SK-N-SH (cell line): ENCODE measurements around the gene DCDC2. TPM values are rescaled to one million over a fixed set of nuclear protein-coding genes. Genes with fewer than 3 reads are reported as not detected.

ENCODE experiments used
- CTCF ChIA-PET: fragments of 300-600, 350-600 bp; formaldehyde crosslinking; extraction: SDS; loops from one replicate; lab custom pipeline; 2021; lab: Yijun Ruan, JAX
- POLR2A ChIA-PET: fragments of 350-600 bp; sonication (Branson Sonifier 250); formaldehyde crosslinking; extraction: SDS; loops from one replicate; lab custom pipeline; 2020; ENCODE audit warnings: antibody characterized with exemption, inconsistent platforms; lab: Yijun Ruan, JAX
- DNase-seq: peaks from one replicate; pipeline ENCODE4 v3.0.0; 2012
- H2AFZ ChIP-seq: fragments of 200-600 bp; sonication (generic); 2 replicates; pipeline ENCODE4 v1.8.1; 2016; ENCODE audit warnings: antibody characterized with exemption, mild to moderate bottlenecking, low read depth
- H3F3A ChIP-seq: fragments of 200-600 bp; sonication (generic); replicated peaks from 2 replicates; pipeline ENCODE3; 2016; ENCODE audit warnings: antibody characterized with exemption, mild to moderate bottlenecking; ENCODE audit not compliant: insufficient read depth
- H3K27ac ChIP-seq, 2 experiments: fragments of 200-500 bp in 1 of 2; fragments of 200-600 bp in 1 of 2; sonication (Bioruptor generic) in 1 of 2; sonication (generic), shearing (Covaris generic) in 1 of 2; 2 replicates each; pipeline versions ENCODE4 v1.5.1 to v1.6.1; 2014 to 2016; ENCODE audit warnings: low read depth in 2 of 2, inconsistent platforms in 1 of 2, low read length in 1 of 2, mild to moderate bottlenecking in 1 of 2, mixed read lengths in 1 of 2
- H3K27me3 ChIP-seq: fragments of 200-600 bp; sonication (generic), shearing (Covaris generic); 2 replicates; pipeline ENCODE4 v1.6.1; 2016; ENCODE audit warnings: mixed run types; ENCODE audit not compliant: insufficient read depth
- H3K36me3 ChIP-seq, 2 experiments: fragments of 200-500 bp in 1 of 2; fragments of 200-600 bp in 1 of 2; sonication (Bioruptor generic) in 1 of 2; sonication (generic) in 1 of 2; replicated peaks in 1 of 2; 2 replicates each; pipeline versions ENCODE3 to v1.5.1; 2014 to 2016; ENCODE audit warnings: low read length in 1 of 2, mild to moderate bottlenecking in 1 of 2; ENCODE audit not compliant: insufficient read depth in 2 of 2, control insufficient read depth in 1 of 2
- H3K4me1 ChIP-seq, 2 experiments: fragments of 200-500 bp in 1 of 2; fragments of 200-600 bp in 1 of 2; sonication (Bioruptor generic) in 1 of 2; sonication (generic), shearing (Covaris generic) in 1 of 2; 2 replicates each; pipeline versions ENCODE4 v1.5.1 to v1.6.1; 2014 to 2016; ENCODE audit warnings: low read depth in 1 of 2, low read length in 1 of 2, mixed run types in 1 of 2; ENCODE audit not compliant: insufficient read depth in 2 of 2, control insufficient read depth in 1 of 2
- H3K4me2 ChIP-seq: fragments of 200-600 bp; sonication (generic), shearing (Covaris generic); 2 replicates; pipeline ENCODE4 v1.6.1; 2017; ENCODE audit warnings: mixed run types
- H3K4me3 ChIP-seq, 2 experiments: fragments of 200-500 bp in 1 of 2; fragments of 200-600 bp in 1 of 2; sonication (Bioruptor generic) in 1 of 2; sonication (generic), shearing (Covaris generic) in 1 of 2; 2 replicates each; pipeline versions ENCODE4 v1.5.1 to v1.8.1; 2014 to 2016; ENCODE audit warnings: low read depth in 2 of 2, inconsistent platforms in 1 of 2, low read length in 1 of 2, mild to moderate bottlenecking in 1 of 2, mixed read lengths in 1 of 2, moderate library complexity in 1 of 2
- H3K79me2 ChIP-seq: fragments of 200-600 bp; sonication (generic); 2 replicates; pipeline ENCODE4 v1.8.1; 2017; ENCODE audit warnings: mild to moderate bottlenecking; ENCODE audit not compliant: insufficient read depth
- H3K9ac ChIP-seq: fragments of 200-600 bp; sonication (generic); 2 replicates; pipeline ENCODE4 v1.6.1; 2017; ENCODE audit warnings: mixed run types
- H3K9me2 ChIP-seq: fragments of 200-600 bp; sonication (generic); 2 replicates; pipeline ENCODE4 v1.6.1; 2017; ENCODE audit warnings: mixed run types
- H3K9me3 ChIP-seq: fragments of 200-600 bp; sonication (generic); 2 replicates; pipeline ENCODE4 v1.6.1; 2017; ENCODE audit warnings: mixed run types, mild to moderate bottlenecking, moderate library complexity
- H4K20me1 ChIP-seq: fragments of 200-600 bp; sonication (generic); 2 replicates; pipeline ENCODE4 v1.6.1; 2017; ENCODE audit warnings: mild to moderate bottlenecking, mixed run types; ENCODE audit not compliant: insufficient read depth
- CHD2 ChIP-seq: fragments of 150-350 bp; IDR thresholded peaks from 2 replicates; pipeline ENCODE4 v1.6.1; 2018; ENCODE audit warnings: low read length; ENCODE audit not compliant: partially characterized antibody
- ELF1 ChIP-seq: IDR thresholded peaks from 2 replicates; pipeline ENCODE4 v1.4.0; 2012
- EP300 ChIP-seq, 2 experiments: IDR thresholded peaks; 2 replicates each; pipeline versions ENCODE4 v1.4.0 to v1.6.1; 2012; ENCODE audit warnings: borderline replicate concordance in 1 of 2, low read depth in 1 of 2, low read length in 1 of 2
- EZH2phosphoT487 ChIP-seq: fragments of 200-600 bp; sonication (generic); IDR thresholded peaks from 2 replicates; pipeline ENCODE4 v1.6.1; 2017; ENCODE audit warnings: low read depth, mixed run types, mild to moderate bottlenecking, antibody characterized with exemption, moderate library complexity, borderline replicate concordance
- FOSL2 ChIP-seq: IDR thresholded peaks from 2 replicates; pipeline ENCODE4 v1.4.0; 2012; ENCODE audit warnings: low read depth, mild to moderate bottlenecking, moderate library complexity, borderline replicate concordance
- FOXM1 ChIP-seq: IDR thresholded peaks from 2 replicates; pipeline ENCODE4 v1.4.0; 2012; ENCODE audit warnings: low read depth, mild to moderate bottlenecking
- GABPA ChIP-seq: IDR thresholded peaks from 2 replicates; pipeline ENCODE4 v1.4.0; 2012; ENCODE audit warnings: low read depth, mild to moderate bottlenecking
- JUND ChIP-seq: IDR thresholded peaks from 2 replicates; pipeline ENCODE4 v1.4.0; 2012
- MXI1 ChIP-seq: IDR thresholded peaks from 2 replicates; pipeline ENCODE4 v1.6.1; 2012; ENCODE audit warnings: mild to moderate bottlenecking, low read depth, low read length, improper control_type of control experiment
- NRF1 ChIP-seq: IDR thresholded peaks from 2 replicates; pipeline ENCODE4 v1.6.1; 2012; ENCODE audit warnings: low read depth, mild to moderate bottlenecking, low read length
- POLR2AphosphoS5 ChIP-seq: IDR thresholded peaks from 2 replicates; pipeline ENCODE4 v1.6.1; 2012; ENCODE audit warnings: low read depth, low read length
- RFX5 ChIP-seq: IDR thresholded peaks from 2 replicates; pipeline ENCODE4 v1.6.1; 2012; ENCODE audit warnings: mild to moderate bottlenecking, improper control_type of control experiment, low read length
- RXRA ChIP-seq: IDR thresholded peaks from 2 replicates; pipeline ENCODE4 v1.4.0; 2012; ENCODE audit warnings: low read depth, mild to moderate bottlenecking, borderline replicate concordance
- SMC3 ChIP-seq: IDR thresholded peaks from 2 replicates; pipeline ENCODE4 v1.6.1; 2012; ENCODE audit warnings: low read depth, low read length, improper control_type of control experiment
- USF1 ChIP-seq: IDR thresholded peaks from 2 replicates; pipeline ENCODE4 v1.4.0; 2012; ENCODE audit warnings: low read depth, borderline replicate concordance
- YY1 ChIP-seq: IDR thresholded peaks from 2 replicates; pipeline ENCODE4 v1.4.0; 2012; ENCODE audit warnings: low read depth, mild to moderate bottlenecking
- WGBS: methylation state at CpG from one replicate; pipeline ENCODE4 v1.1.6; 2017; ENCODE audit warnings: low lambda C conversion rate; 5-methylcytosine and 5-hydroxymethylcytosine counted together
- polyA plus RNA-seq, 3 experiments: library from polyadenylated mRNA; depleted of rRNA; stranded (reverse); fragments of >200 nt; gene quantifications; 2 replicates each; pipeline ENCODE4 v1.2.3, GENCODE V29; 2012
- TF ChIP-seq, protein P1 (sequence below): IDR thresholded peaks from 2 replicates; pipeline ENCODE4 v1.4.0; 2012; ENCODE audit warnings: low read depth
- TF ChIP-seq, protein P2 (sequence below): IDR thresholded peaks from 2 replicates; pipeline ENCODE4; 2012
- TF ChIP-seq, protein P3 (sequence below): fragments of 150-350 bp; IDR thresholded peaks from 2 replicates; pipeline ENCODE4 v1.6.1; 2017; ENCODE audit warnings: antibody characterized with exemption, low read length, low read depth, borderline replicate concordance

DCDC2 gene
- polyA plus RNA-seq, 1 of the 3 experiments (the other 2 are of a cell fraction): not detected

DNA sequence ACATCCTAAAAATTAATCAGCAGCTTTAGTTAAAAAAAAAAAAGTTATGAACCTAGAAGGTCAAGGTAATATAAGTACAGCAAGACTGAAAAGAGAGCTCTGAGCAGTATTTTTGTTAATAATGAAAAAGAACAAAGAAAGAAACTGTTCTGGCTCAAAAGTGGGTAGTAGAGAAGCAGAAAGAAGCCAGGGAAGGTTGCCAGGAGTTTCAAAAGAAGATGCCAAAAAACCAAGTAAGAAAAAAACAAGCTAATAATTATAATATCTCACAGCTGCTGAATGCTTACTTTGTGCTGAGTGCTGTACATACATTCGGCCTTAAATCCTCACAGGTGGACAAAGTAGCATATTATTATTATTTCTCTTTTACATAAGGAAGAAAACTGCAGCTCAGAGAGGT lies 200.0 kb downstream of the DCDC2 start:
- H3K9me3 ChIP-seq: no peaks in the 10 kb centered on the region
- TF ChIP-seq USF1: no peak
- no peak for TF ChIP-seq POLR2AphosphoS5
- TF ChIP-seq FOXM1: no peak
- TF ChIP-seq RXRA: no peak
- 21% methylated on average over 1 of the region's 1 CpG for WGBS
- H4K20me1 ChIP-seq: no peaks in the 10 kb centered on the region
- no peak overlapping the region for H2AFZ ChIP-seq
- DNase-seq: no peak
- no peaks in the 10 kb centered on the region for H3K27me3 ChIP-seq
- no peaks in the 10 kb centered on the region; a peak in 1 of 4 replicates for H3K4me1 ChIP-seq
- H3F3A ChIP-seq: no peaks in the 10 kb centered on the region
- ChIA-PET POLR2A (no interaction called here), CTCF (interaction anchor here (0.8 kb wide), 1 partner anchor 238 kb away, joined by 3 read pairs; no protein-coding TSS in a partner anchor)
- H3K9ac ChIP-seq: no peak overlapping the region
- H3K4me2 ChIP-seq: no peak overlapping the region
- no peaks in the 10 kb centered on the region for H3K36me3 ChIP-seq
- H3K79me2 ChIP-seq: no peaks in the 10 kb centered on the region
- no peak overlapping the region for H3K4me3 ChIP-seq
- H3K27ac ChIP-seq: no peak overlapping the region
- no peaks in the 10 kb centered on the region for H3K9me2 ChIP-seq

GRCh38 chr6:24154121-24154520 lies 203.7 kb downstream of the DCDC2 start:
- no peak for DNase-seq
- Histone ChIP-seq H3K4me3 (no peak overlapping the region), H3K4me1 (no peaks in the 10 kb centered on the region), H3K27me3 (no peaks in the 10 kb centered on the region), H3K9me2 (no peaks in the 10 kb centered on the region), H3K79me2 (no peaks in the 10 kb centered on the region), H3K9me3 (0 out of 2 replicates have a peak, but pooled peaks cover 9% of the 10 kb centered on the region), H4K20me1 (no peaks in the 10 kb centered on the region), H3K36me3 (no peaks in the 10 kb centered on the region), H3K4me2 (no peak overlapping the region), H3F3A (no peaks in the 10 kb centered on the region), H3K27ac (no peak overlapping the region), H3K9ac (no peak overlapping the region), H2AFZ (no peak overlapping the region)
- POLR2A ChIA-PET: no interaction called here
- CTCF ChIA-PET: interaction anchor here (1.0 to 1.4 kb wide), 3 partner anchors 9 to 129 kb away, joined by 3 to 4 read pairs (median 3); no protein-coding TSS in a partner anchor
- no peak for TF ChIP-seq FOSL2
- TF ChIP-seq YY1: no peak
- TF ChIP-seq SMC3: no peak
- TF ChIP-seq JUND: no peak
- TF ChIP-seq, protein P1, sequence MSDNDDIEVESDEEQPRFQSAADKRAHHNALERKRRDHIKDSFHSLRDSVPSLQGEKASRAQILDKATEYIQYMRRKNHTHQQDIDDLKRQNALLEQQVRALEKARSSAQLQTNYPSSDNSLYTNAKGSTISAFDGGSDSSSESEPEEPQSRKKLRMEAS: no peak
- no peak for TF ChIP-seq GABPA
- TF ChIP-seq RXRA: no peak
- TF ChIP-seq EP300 (IDR thresholded peaks at IDR 0.05; ENCODE audit: borderline replicate concordance in 1 of 2, low read depth in 1 of 2, low read length in 1 of 2): no peak
- TF ChIP-seq EZH2phosphoT487: no peak
- no peak for TF ChIP-seq RFX5
- TF ChIP-seq NRF1: no peak
- TF ChIP-seq, protein P2, sequence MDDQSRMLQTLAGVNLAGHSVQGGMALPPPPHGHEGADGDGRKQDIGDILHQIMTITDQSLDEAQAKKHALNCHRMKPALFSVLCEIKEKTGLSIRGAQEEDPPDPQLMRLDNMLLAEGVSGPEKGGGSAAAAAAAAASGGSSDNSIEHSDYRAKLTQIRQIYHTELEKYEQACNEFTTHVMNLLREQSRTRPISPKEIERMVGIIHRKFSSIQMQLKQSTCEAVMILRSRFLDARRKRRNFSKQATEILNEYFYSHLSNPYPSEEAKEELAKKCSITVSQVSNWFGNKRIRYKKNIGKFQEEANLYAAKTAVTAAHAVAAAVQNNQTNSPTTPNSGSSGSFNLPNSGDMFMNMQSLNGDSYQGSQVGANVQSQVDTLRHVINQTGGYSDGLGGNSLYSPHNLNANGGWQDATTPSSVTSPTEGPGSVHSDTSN: no peak
- TF ChIP-seq MXI1: no peak
- TF ChIP-seq, protein P3, sequence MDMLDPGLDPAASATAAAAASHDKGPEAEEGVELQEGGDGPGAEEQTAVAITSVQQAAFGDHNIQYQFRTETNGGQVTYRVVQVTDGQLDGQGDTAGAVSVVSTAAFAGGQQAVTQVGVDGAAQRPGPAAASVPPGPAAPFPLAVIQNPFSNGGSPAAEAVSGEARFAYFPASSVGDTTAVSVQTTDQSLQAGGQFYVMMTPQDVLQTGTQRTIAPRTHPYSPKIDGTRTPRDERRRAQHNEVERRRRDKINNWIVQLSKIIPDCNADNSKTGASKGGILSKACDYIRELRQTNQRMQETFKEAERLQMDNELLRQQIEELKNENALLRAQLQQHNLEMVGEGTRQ: no peak
- TF ChIP-seq CHD2: no peak
- no peak for TF ChIP-seq ELF1
